Stimulated activated CD8-positive, alpha-beta memory T cell treated with anti-CD3 and anti-CD28 coated beads, Interleukin-4, amount 100 ng/mL, for 1 hour (primary cell): ENCODE measurements around the gene RBM47.

ENCODE experiments used
- DNase-seq, 2 donors: peaks; one replicate each; pipeline ENCODE4 v3.0.0-alpha.2; 2020; ENCODE audit warnings: low read depth in 2 of 2, low spot score in 1 of 2

The RBM47 gene

DNA sequence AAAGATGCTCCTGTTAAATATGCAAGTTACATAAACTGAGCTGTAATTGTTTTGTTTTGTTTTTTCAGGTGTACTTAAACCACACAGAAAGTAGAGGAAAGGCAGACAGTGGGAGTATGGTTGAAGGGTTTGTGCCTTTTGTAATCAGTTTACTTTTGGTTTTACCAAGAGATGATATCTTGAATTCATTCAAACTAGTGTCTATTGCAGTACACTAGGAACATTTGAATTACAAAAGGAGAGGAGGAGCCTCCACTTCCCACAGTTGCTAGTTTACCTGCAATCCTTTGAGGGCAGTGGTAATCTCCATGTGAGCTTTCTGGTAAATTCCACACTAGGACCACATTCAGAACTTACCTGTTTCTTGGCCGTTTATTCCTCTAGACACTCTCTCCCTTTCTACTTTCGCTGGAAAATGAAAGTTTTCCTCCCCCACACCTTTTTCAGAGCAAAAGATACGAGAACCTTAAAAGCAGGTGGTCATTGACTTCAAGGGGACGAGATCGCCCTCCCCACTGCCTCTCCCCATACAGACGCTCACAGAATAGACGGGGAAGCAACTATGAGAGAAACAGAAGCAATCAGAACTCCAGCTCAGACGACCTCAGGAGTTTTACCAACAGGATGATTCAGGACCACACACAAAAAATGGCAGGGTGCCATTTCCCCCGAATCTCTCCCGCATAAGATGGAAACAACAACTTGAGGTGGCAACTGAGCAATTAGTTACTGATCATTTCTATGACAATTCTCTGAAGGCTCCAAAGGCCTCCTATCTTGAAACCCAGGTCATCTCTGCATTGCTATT lies 3.3 kb downstream of the RBM47 start:
- DNase-seq, result no peak

DNA sequence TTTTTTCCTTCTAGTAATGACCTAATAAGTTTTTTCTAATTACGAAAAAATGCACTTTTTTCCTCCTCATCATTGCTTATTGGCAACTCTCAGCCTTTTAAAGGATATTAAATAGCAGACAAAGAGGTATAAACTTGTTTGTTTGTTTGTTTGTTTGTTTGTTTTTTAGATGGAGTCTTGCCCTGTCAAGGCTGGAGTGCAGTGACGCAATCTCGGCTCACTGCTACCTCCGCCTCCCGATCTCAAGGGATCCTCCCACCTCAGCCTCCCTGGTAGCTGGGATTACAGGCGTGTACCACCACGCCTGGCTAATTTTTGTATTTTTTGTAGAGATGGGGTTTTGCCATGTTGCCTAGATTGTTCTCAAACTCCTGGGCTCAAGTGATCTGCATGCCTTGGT lies 6.0 kb downstream of the RBM47 start:
- DNase-seq, result no peak

DNA sequence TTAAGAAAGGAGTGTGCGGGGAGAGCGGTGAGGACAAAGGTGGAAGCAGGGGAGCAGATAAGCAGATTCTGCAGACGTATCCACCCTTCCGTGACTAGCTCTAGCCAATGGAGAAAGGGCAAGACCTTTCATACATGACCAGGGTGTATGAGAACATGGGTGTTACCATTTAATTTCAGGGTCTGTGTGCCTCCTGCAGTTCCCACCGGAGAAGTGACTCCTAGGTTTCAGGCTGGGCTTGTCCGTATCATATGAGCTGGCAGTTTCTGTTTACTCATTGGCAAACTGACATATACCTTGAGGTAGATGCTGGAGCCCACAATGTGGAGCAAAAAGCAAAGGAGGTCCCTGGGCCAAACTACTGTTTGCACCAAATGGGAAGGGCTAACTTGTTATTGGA lies 6.8 kb downstream of the RBM47 start:
- DNase-seq, result no peak

DNA sequence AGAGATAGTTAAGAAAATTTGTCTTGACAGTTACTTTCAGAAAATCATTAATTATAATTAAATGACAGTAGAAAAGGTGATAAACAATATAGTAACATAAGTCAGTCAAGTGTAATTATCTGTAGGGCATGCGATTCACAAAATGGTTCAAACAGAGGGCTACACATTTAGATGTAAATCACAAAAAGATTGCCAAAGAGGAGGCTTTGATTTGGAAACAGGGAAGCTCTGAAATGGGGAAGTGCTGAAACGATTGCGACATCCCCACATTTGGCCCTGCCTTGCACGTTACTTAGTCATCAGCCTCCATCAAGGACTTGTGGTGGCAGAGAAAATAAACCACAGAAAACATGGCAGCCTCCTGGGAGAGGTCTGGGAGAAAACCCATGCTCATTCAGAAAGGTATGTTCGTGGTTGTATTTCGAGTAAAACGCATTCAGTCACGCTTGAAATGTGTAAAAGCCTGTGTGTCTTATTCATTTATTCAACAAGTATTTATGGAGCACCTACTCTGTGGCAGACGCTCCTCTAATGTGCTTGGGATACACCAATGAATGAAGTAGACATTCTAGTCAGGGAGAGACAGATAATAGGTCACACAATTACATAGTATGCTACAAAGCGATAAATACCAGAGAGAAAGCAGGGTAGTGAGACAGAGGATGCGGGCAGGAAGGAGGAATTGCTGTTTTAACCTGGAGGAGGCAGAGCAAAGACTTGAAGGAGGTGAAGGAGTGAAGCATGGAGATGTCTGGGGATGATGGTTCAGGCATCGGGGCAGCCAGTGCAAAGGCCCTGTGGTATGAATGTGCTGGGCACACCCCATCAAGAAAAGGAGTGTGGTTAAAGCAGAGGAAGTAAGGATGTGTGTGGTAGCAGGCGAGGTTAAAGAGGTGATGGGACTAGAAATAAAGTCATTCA lies 7.8 kb downstream of the RBM47 start:
- DNase-seq, result no peak

DNA sequence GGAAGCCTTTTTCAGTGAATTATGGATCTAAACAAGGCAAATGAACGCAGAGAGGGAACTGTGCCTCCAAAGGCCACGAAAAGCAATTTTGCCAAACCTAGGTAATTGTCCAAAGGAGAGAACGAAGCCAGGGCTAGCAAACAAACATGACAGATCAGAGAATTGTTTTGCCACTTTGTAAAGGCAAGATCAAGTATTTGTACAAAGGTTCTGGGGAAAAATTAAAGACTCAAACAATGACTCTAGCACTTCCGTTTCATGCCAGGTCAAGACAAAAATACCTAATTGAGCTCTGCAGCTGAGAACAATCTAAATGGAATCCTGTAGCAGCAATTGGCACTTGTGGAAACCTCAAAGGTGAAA lies 8.5 kb downstream of the RBM47 start:
- no peak for DNase-seq

DNA sequence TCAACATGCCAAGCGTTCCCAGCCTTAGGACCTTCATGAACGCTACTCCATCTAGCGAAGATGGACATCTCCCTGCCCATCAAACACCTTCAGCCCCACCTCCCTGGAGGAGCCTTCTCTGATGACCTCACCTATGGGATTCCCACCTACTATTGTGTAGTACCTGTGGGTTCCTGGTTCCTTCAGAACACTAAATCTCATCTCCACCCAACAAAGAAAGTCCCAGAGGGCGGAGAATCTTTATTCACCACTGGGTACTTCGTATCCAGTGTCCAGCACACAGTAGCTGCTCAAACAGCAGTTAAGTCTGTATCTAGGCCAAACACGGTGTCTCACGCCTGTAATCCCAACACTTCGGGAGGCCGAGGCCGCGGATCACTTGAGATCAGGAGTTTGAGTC lies 10.1 kb downstream of the RBM47 start:
- no peak for DNase-seq

DNA sequence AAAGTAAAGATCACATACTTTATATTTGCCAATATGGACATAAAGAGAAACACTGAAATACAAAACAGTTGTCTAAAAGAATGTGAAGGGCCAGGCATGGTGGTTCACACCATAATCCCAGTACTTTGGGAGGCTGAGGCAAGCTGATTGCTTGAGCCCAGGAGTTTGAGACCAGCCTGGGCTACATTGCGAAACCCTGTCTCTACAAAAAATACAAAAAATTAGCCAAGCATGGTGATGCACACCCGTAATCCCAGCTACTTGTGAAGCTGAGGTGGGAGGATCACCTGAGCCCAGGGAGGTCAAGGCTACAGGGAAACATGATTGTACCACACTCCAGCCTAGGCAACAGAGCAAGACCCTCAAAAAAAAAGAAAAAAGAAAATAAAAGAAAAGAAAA lies 11.8 kb downstream of the RBM47 start:
- DNase-seq, result no peak

DNA sequence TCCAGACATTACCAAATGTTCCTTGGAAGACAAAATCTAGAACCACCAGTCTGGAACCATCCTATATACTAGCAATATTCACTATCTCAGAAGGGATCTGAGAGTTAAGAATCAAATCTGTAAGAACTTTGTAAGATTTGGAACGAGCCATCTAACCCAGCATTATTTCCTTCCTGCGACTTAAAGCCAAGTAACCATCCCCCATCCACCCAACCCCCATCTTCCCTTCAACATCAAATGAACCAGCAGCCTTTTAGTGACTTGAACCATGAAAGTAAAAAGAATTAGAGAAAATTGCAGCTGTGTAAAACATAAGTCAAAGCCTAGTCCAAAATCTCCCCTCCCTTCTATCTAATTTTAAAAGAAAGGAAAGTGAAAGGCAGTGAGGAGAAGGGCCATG lies 15.6 kb downstream of the RBM47 start:
- no peak for DNase-seq

DNA sequence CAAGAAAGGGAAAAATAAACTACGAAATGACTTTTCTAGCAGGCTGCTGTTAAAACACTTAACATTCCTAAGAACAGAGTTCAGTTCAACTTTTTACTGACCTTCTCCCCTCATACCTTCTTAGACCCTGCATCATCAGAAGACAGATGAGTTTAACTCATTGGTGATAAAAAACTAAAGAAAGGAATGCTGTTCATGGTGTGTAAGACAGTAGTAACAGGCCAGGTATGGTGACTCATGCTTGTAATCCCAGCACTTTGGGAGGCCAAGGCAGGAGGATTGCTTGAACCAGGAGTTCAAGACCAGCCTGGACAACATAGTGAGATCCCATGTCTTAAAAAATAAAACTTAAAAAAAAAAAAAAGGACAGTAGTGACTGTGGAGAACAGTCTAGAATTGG lies 16.2 kb downstream of the RBM47 start:
- DNase-seq, result no peak

DNA sequence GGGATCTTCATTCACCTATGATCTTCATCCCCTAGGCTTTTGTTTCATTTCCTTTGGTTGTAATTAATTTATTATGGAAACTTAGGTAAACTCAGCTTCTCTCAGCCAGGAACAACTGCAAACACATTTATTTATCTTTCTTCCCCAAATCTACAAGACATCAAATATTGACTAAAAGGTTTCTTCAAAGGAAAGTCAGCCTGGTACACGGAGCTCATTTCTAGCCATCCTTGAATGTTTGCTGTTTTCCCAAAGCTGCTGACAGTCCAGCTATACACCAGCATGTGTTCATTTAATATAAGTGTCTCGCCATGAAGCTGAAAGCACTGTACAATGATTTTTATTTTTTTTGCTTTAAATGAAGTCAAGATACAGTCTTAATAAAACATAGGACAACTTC lies 16.8 kb downstream of the RBM47 start:
- no peak for DNase-seq

DNA sequence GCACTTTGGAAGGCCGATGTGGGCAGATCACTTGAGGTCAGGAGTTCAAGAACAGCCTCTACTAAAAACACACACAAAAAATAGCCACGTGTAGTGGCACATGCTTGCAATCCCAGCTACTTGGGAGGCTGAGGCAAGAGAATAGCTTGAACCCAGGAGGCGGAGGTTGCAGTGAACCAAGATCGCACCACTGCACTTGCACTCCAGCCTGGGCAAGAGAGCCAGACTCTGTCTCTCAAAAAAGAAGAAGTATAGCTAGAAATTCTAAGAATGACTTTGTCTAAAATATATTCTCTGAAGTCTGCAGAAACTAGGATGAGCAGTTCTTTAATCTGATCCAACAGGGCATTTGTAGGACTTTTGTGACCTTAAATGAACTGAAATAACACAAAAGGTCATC lies 17.4 kb downstream of the RBM47 start:
- DNase-seq, result no peak

DNA sequence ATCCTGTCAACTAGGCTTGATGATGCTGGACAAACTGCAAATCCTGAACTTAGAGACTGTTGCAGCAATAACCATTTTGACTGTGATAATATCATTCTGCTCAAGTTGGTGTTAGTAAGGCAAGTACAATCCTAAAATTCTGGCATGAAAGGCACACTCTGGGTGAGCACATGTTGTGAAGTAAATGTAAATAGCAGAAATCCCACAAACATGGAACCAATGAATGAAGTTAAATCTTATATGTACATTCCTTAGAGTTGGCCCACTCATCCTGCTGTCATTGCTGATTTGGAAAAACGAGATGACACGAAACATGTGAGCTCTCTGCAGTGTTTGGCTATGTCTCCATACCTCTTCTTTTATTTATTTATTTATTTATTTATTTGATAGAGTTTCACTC lies 21.0 kb downstream of the RBM47 start:
- DNase-seq, result no peak

DNA sequence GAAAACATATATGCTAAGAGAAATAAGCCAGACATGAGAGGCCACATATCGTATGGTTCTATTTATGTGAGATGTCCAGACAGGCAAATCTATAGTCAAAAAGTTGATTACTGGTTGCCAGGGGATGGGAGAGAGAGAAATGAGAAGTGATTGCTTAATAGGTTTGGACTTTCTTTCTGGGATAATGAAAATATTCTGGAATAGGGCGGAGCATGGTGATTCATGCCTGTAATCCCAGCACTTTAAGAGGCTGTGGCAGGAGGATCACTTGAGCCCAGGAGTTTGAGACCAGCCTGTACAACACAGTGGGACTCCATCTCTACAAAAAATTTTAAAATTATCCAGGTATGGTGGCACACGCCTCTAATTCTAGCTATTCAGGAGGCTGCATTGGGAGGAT lies 22.4 kb downstream of the RBM47 start:
- no peak for DNase-seq

DNA sequence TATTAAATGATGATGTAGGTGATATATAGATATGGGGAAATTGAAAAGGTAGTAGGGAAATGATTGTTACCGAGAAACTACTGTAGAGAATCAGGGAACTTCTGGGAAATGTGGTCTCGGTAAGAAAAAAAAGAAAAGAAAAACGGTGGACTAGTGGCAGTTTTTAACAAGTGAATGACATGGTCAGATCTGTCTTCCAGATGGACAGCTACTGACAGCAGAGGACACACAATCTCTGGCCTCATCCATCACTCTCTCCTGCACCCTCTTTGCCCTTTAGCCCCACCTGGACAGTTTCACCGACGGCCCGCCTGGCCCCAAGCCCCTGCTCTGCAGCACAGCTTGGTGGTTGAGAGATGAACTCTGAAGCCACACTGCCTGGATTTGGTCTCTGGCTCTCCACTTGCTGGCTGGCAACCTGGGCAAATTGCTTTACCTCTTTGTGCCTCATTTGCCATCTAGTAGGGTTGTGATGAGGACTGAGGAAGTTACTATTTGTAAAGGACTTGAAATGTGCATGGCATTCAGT lies 23.4 kb downstream of the RBM47 start:
- no peak for DNase-seq

DNA sequence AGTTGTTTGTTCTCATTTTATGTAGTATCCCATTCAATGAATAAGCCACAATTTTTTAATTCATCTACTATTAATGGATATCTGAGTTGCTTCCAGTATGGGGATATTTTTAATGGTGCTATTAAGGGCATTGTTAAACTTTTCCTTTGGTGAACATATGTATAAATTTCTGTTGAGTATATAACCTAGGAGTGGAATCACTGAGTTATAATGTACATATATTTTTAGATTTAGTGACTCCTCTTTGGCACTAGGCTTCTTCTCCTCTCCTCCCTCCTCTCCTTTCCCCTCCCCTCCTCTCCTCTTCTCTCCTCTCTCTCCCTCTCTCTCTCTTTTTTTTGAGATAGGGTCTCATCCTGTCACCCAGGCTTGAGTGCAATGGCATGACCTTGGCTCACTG lies 26.4 kb downstream of the RBM47 start:
- DNase-seq, result no peak

DNA sequence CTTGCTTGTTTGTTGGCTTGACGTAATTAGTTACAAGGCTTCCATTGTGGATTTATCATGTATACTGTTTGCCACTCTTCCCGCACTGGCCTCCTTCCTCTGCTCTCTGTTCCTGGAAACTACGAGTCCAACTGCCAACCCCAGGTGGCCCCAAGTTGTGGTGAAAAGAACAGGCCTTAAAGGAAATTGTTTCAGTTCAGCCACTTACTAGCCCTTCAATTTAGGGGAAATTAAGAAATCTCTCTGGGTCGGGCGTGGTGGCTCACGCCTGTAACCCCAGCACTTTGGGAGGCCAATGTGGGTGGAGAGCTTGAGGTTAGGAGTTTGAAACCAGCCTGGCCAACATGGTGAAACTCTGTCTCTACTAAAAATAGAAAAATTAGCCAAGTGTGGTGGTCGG lies 28.0 kb downstream of the RBM47 start:
- DNase-seq, result no peak

DNA sequence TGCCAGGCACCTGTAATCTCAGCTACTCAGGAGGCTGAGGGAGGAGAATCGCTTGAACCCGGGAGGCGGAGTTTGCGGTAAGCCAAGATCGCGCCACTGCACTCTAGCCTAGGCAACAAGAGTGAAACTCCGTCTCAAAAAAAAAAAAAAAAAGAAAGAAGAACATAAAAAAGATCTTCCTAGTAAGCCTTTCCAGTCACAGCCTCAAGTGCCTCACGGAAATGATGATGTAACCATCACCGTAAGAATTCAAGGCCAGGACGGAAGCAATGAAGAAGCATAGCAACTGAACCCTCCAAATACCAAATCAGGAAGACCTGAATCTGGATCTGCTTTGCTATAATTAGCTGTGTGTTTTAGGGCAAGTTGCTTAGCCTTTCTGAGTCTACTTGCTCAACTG lies 28.8 kb downstream of the RBM47 start:
- DNase-seq, result no peak

DNA sequence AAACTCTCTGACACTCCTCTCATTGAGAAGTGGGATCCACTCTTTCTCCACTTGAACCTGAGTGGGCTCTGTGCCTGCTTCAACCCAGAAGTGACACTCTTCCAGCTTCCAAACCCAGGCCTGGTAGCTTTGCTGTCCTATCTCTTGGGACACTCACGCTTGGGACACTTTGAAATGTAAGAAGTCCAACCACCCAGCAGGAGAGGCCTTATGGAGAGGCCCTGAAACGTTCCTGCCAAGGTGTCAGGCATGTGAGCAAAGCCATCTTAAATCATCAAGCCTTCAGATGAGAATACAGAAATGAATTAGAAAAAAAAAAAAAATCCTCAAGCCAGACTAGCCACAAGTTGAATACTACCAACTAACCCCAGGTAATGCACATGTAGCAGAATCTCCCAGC lies 30.2 kb downstream of the RBM47 start:
- no peak for DNase-seq

DNA sequence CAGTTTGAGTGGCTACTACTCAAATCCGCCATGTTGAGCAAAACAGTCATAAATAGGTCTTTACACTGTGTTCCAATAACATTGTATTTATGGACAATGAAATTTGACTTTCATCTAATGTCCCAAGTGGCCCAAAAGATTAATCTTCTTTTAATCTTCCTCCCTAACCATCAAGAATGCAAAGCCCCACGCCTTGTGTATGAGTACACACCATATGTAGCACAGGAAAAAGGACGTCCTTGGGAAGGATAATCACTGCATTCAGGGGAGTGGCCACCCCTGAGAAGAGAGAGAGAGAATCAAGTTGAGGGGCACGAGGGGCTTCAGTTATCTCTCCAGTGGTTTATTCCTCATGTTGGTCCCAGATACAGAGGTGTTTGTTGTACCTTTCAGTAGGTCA lies 33.1 kb downstream of the RBM47 start:
- no peak for DNase-seq

DNA sequence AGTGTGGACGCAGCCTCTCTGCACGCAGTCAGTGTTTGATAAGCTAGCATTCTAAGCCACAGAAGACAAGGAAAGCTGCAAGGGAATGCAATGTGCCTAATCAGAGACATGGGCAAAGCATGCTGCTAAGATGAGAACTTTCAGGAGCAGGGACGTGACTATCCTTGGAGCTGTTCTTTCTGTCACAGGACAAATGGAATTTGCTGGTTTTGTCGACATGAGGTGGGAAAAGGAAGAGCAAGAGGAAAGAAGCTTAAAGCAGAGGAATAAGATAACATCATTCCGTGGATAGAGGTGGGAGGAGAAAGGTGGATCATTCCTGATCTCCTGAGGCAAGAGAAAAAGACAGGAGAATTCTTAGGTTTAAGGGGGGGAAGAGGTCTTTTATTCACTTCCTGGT lies 33.7 kb downstream of the RBM47 start:
- DNase-seq, result no peak

DNA sequence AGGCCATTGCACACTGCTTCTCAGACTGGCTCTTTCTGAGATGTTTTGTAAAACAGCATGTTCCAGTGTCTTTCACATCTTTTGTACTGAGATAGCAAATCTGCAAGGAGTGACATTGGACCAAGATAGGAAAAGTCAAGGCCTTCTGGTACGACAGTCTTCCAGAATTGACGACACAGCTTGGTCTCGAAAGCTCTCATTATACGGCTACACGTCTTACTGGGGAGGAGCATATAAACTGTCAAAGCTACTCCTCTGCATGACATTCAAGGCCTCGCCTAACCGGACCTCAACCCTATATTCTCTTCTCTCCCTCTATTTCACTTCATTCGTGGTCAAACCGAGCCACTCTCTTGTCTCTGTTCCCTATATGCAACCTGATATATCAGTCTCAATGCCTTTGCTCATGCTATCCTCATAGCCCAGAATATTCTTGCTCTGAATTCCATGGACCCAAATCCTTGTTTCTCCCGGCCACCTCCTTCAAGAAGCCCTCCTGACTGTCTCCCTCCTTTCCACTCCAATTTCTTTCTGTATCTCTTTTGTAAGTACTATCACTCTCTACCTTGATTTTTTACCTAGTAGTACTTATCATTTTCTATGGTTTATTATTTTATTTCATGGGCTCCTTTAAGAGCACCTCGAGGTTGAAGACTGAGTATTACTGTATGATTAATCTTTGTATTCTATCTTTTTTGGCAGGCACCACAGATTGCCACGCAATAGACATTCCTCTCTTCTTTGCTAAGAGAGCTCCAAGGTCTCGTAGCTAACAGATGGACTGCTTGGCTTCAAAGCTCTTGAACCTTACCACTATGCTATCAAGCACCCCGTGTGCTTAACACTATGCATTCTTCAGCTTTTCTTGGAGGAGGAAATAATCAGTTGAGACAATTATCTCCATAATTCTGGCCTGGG lies 35.1 kb downstream of the RBM47 start:
- DNase-seq, result no peak
